HG02884 (cell line): Measurements from ENCODE around the gene TLCD3B.

Experiments
- ATAC-seq: cut with Tn5 transposase; IDR thresholded peaks from one replicate; pipeline ENCODE4 v1.9.1; 2021; ENCODE audit warnings: mild to moderate bottlenecking, moderate library complexity; ENCODE audit not compliant: unreplicated experiment

TLCD3B gene

DNA sequence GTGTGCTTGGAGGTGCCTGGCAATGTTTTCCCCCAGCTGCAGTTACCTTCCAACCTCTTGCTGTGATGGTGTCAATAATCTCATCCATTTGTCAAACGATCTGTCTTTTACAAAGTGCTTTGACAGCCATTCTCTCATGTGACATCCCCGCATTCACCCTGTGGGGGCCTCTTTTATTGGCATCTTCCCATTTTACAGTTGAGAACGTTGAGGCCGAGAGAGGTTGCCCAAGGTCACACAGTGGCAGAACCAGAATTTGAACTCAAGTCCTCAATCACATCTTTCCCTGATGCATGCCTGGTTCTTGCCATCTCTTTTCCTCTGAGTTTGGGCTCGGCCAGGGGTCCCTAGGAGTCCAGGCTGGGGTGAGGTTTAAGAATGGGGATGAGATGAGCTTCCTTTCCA lies 55.9 kb downstream of the TLCD3B start:
- no peak for ATAC-seq
